Thoracic aorta (tissue), 2 donors: Measurements from ENCODE around the gene OTUD1. TPM values are rescaled to one million over a fixed set of nuclear protein-coding genes. Genes with fewer than 3 reads are reported as not detected.

Source experiments
- ATAC-seq: fragments of 150-250 bp; one replicate; pipeline ENCODE4 v1.8.0; 2017; ENCODE audit warnings: low read depth; ENCODE audit not compliant: insufficient number of reproducible peaks, low FRiP score
- DNase-seq: peaks from one replicate; pipeline ENCODE4 v3.0.0-alpha.2; 2020; ENCODE audit warnings: low spot score
- H3K27ac ChIP-seq, 2 donors: fragments of 200-600 bp; sonication (generic); 1 replicate in 1 of 2; 2 replicates in 1 of 2; pipeline ENCODE4 v1.5.1; 2016; ENCODE audit warnings: mild to moderate bottlenecking in 2 of 2, moderate library complexity in 2 of 2
- H3K27me3 ChIP-seq: fragments of 200-600 bp; sonication (generic); replicated peaks from 2 replicates; pipeline ENCODE4 v1.6.0; 2016; ENCODE audit warnings: mild to moderate bottlenecking; ENCODE audit not compliant: insufficient read depth
- H3K36me3 ChIP-seq: fragments of 200-600 bp; sonication (generic); one replicate; pipeline ENCODE4 v1.5.1; 2016
- H3K4me1 ChIP-seq, 2 donors: fragments of 200-600 bp; sonication (generic); 1 replicate in 1 of 2; 2 replicates in 1 of 2; pipeline versions ENCODE4 v1.5.1 to v1.6.0; 2016; ENCODE audit warnings: low read depth in 2 of 2, mild to moderate bottlenecking in 1 of 2; ENCODE audit not compliant: control insufficient read depth in 1 of 2
- H3K4me3 ChIP-seq: fragments of 200-600 bp; sonication (generic); 2 replicates; pipeline ENCODE4 v1.5.1; 2016; ENCODE audit warnings: mild to moderate bottlenecking
- H3K9me3 ChIP-seq: fragments of 200-600 bp; sonication (generic); 2 replicates; pipeline ENCODE4 v1.5.1; 2016
- CTCF ChIP-seq: fragments of 200-600 bp; sonication (generic); IDR thresholded peaks from one replicate; pipeline ENCODE4 v1.5.1; 2019; ENCODE audit warnings: antibody characterized with exemption
- total RNA-seq, 2 donors: library from RNA; depleted of rRNA; stranded (reverse); fragments of >200 nt; gene quantifications; one replicate each; pipeline versions ENCODE4 v1.1.0 to v1.2.3, GENCODE V29; 2016

OTUD1 gene
- total RNA-seq, 2 donors from 2014 or later, result 13.3 to 17.3 TPM

GRCh38 chr10:23433701-23434100 is 5.2 kb upstream of the OTUD1 start:
- Histone ChIP-seq H3K4me3 (no peak overlapping the region), H3K36me3 (no peaks in the 10 kb centered on the region), H3K9me3 (no peaks in the 10 kb centered on the region), H3K27me3 (no peaks in the 10 kb centered on the region), H3K27ac (no peak overlapping the region), H3K4me1 (no peaks in the 10 kb centered on the region)
- ATAC-seq (no peak), DNase-seq (no peak)
- no peak for TF ChIP-seq CTCF

- no peak for TF ChIP-seq CTCF
- DNase-seq (no peak), ATAC-seq (no peak)
- Histone ChIP-seq H3K27me3 (no peaks in the 10 kb centered on the region), H3K4me3 (no peak overlapping the region), H3K27ac (no peak overlapping the region), H3K4me1 (no peaks in the 10 kb centered on the region), H3K9me3 (no peaks in the 10 kb centered on the region), H3K36me3 (no peaks in the 10 kb centered on the region)
Measured at GRCh38 chr10:23435378-23435777, 3.5 kb upstream of the OTUD1 start.

GRCh38 chr10:23436983-23437382 is 1.9 kb upstream of the OTUD1 start:
- H3K27ac ChIP-seq, result no peak overlapping the region
- DNase-seq (no peak), ATAC-seq (no peak)
- no peak for TF ChIP-seq CTCF
- H3K36me3 ChIP-seq, result no peaks in the 10 kb centered on the region
- H3K9me3 ChIP-seq, result no peaks in the 10 kb centered on the region
- H3K27me3 ChIP-seq, result no peaks in the 10 kb centered on the region
- H3K4me3 ChIP-seq, result no peak overlapping the region
- H3K4me1 ChIP-seq, result peaks cover 5 to 14% of the 10 kb centered on the region in 2 donors

- H3K9me3 ChIP-seq, result no peaks in the 10 kb centered on the region
- no peak for DNase-seq
- ATAC-seq, result no peak
- peaks cover 12 to 25% of the 10 kb centered on the region in 2 donors for H3K4me1 ChIP-seq
- H3K27me3 ChIP-seq, result no peaks in the 10 kb centered on the region
- no peak for TF ChIP-seq CTCF
- no peaks in the 10 kb centered on the region for H3K36me3 ChIP-seq
- H3K27ac ChIP-seq, result peak overlapping the region; percentile 70
- peak overlapping the region; percentile 86 for H3K4me3 ChIP-seq
Measured at GRCh38 chr10:23437963-23438546, 820 bp upstream of the OTUD1 start.

- Histone ChIP-seq H3K9me3 (no peaks in the 10 kb centered on the region), H3K27me3 (no peaks in the 10 kb centered on the region), H3K36me3 (peaks cover 5% of the 10 kb centered on the region), H3K27ac (peak overlapping the region; percentile 86 to 91), H3K4me1 (peaks cover 22 to 39% of the 10 kb centered on the region in 2 donors), H3K4me3 (peak overlapping the region; percentile 86)
- ATAC-seq (peak; percentile 16), DNase-seq (no peak)
- TF ChIP-seq CTCF, result no peak
Measured at GRCh38 chr10:23439452-23439960, 631 bp downstream of the OTUD1 start.
